ENCODE results near the gene KCTD7. TPM values are rescaled to one million over a fixed set of nuclear protein-coding genes. Genes with fewer than 3 reads are reported as not detected.
"Not testable (repeated sequence)": the region's sequence is repeated elsewhere in the genome, so short reads cannot be mapped to it uniquely, and the experiment has no call there.

The KCTD7 gene
- total and polyA plus RNA-seq, 8 donors: 1.7 to 17.5 (median 4.8) TPM

GRCh38 chr7:66604198-66604597 lies 24.5 kb upstream of the KCTD7 start:
- 83 to 100% (median 91%) methylated on average over 1 of the region's 1 CpG for WGBS, 5 donors
- H3K36me3 ChIP-seq: no peaks in the 10 kb centered on the region
- no peak for TF ChIP-seq EP300 (IDR thresholded peaks at IDR 0.05)
- no peak for TF ChIP-seq CTCF (IDR thresholded peaks at IDR 0.05)
- no peak for TF ChIP-seq POLR2A (IDR thresholded peaks at IDR 0.05)
- TF ChIP-seq POLR2AphosphoS5 (IDR thresholded peaks at IDR 0.05): no peak
- H3K9me3 ChIP-seq: no peaks in the 10 kb centered on the region
- H3K4me1 ChIP-seq: no peaks in the 10 kb centered on the region
- H3K27me3 ChIP-seq: no peaks in the 10 kb centered on the region
- no peak for DNase-seq
- no peak overlapping the region for H3K4me3 ChIP-seq
- intact Hi-C loops (cut with DNase I; ENCODE audit: low total_unique reads): no loop called here
- no peak overlapping the region for H3K27ac ChIP-seq

DNA sequence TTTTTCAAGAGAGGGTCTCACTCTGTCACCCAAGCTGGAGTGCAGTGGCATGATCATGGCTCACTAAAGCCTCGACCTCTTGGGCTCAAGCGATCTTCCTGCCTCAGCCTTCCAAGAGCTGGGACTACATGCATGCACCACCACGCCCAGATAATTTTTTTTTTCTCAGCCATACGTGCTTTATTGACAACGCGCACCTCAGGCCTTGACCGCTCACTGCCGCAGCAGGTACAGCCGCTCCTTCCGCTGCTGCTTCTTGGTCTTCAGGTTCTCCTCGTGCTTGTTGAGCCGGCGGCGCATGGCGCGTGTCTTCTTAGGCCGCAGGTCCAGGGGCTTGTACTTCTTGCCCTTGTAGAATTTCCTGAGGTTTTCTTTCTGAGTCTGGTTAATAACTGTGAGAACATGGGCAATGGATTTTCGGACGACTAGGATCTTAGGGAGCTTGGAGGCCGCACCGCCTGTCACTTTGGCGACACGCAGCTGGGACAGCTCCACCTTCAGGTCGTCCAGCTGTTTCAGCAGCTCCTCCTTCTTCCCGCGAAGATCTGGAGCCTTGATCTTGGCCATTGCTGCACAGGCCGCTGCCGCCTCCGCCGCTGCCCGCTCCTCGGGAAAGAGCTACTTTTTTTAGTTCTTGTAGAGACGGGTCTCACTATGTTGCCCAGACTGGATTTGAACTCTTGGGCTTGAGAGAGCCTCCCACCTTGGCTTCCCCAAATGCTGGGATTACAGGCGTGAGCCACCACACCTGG lies 22.0 kb upstream of the KCTD7 start:
- intact Hi-C loops (cut with DNase I; ENCODE audit: low total_unique reads); DNase-seq; H3K9me3 ChIP-seq; H3K36me3 ChIP-seq; H3K4me3 ChIP-seq; H3K27ac ChIP-seq; H3K4me1 ChIP-seq; H3K27me3 ChIP-seq: not testable (repeated sequence)
- 92 to 95% (median 94%) methylated on average over 32 to 34 of the region's 34 CpGs for WGBS, 5 donors

GRCh38 chr7:66609176-66609575 lies 19.5 kb upstream of the KCTD7 start:
- DNase-seq: no peak
- Histone ChIP-seq H3K36me3 (no peaks in the 10 kb centered on the region), H3K4me1 (no peaks in the 10 kb centered on the region), H3K27me3 (no peaks in the 10 kb centered on the region), H3K4me3 (no peak overlapping the region), H3K27ac (no peak overlapping the region), H3K9me3 (no peaks in the 10 kb centered on the region)
- no peak for TF ChIP-seq EP300 (IDR thresholded peaks at IDR 0.05)
- no peak for TF ChIP-seq POLR2AphosphoS5 (IDR thresholded peaks at IDR 0.05)
- TF ChIP-seq POLR2A (IDR thresholded peaks at IDR 0.05): no peak
- no peak for TF ChIP-seq CTCF (IDR thresholded peaks at IDR 0.05)
- intact Hi-C loops (cut with DNase I; ENCODE audit: low total_unique reads): no loop called here
- WGBS, 5 donors: 28 to 57% (median 42%) methylated on average over 3 of the region's 3 CpGs

- intact Hi-C loops (cut with DNase I; ENCODE audit: low total_unique reads); H3K27ac ChIP-seq; H3K27me3 ChIP-seq; H3K4me3 ChIP-seq; H3K4me1 ChIP-seq; H3K36me3 ChIP-seq; H3K9me3 ChIP-seq; DNase-seq: not testable (repeated sequence)
- WGBS, 5 donors: 95 to 98% (median 96%) methylated on average over 5 to 33 of the region's 33 CpGs
Observed at GRCh38 chr7:66614596-66614995, 14.1 kb upstream of the KCTD7 start.

- intact Hi-C loops (cut with DNase I; ENCODE audit: low total_unique reads): no loop called here
- H3K4me1 ChIP-seq: no peaks in the 10 kb centered on the region
- H3K9me3 ChIP-seq: no peaks in the 10 kb centered on the region
- H3K27ac ChIP-seq: no peak overlapping the region
- no peak for DNase-seq
- 67 to 89% (median 76%) methylated on average over 1 of the region's 1 CpG for WGBS, 5 donors
- no peaks in the 10 kb centered on the region for H3K36me3 ChIP-seq
- TF ChIP-seq EP300 (IDR thresholded peaks at IDR 0.05): no peak
- no peak for TF ChIP-seq CTCF (IDR thresholded peaks at IDR 0.05)
- no peak for TF ChIP-seq POLR2AphosphoS5 (IDR thresholded peaks at IDR 0.05)
- no peak for TF ChIP-seq POLR2A (IDR thresholded peaks at IDR 0.05)
- no peaks in the 10 kb centered on the region for H3K27me3 ChIP-seq
- no peak overlapping the region for H3K4me3 ChIP-seq
Observed at GRCh38 chr7:66615699-66616098, 13.0 kb upstream of the KCTD7 start.

Measured in stomach (tissue), 9 donors.